ENCODE measurements around the gene HSPA1L.
A peak's percentile ranks its signal among the peaks of the same experiment; 100 is the strongest.

- TF ChIP-seq CTCF (optimal IDR thresholded peaks at IDR 0.05 in 1 of 3, IDR thresholded peaks at IDR 0.05 in 1 of 3, conservative IDR thresholded peaks at IDR 0.05 in 1 of 3; ENCODE audit: extremely low read depth in 1 of 3, insufficient read depth in 2 of 3, low read length in 3 of 3): peak; percentile 60 to 85 (median 85)
- no peak for TF ChIP-seq EZH2 (IDR thresholded peaks at IDR 0.05; ENCODE audit: low read length)
Measured at GRCh38 chr6:31795616-31796298, 19.3 kb downstream of the HSPA1L start, which contains the start of gene VARS1.
